SH-SY5Y (cell line): ENCODE results near the gene ADAMTS2.

ENCODE experiments used
- GATA2 ChIP-seq: IDR thresholded peaks from 2 replicates; pipeline ENCODE4 v1.6.1; 2011; ENCODE audit warnings: mild to moderate bottlenecking, low read depth, low read length
- GATA3 ChIP-seq: IDR thresholded peaks from 2 replicates; pipeline ENCODE4 v1.6.1; 2011; ENCODE audit warnings: low read depth, mild to moderate bottlenecking, low read length, moderate library complexity

GRCh38 chr5:179280095-179280490 is 65.2 kb downstream of the ADAMTS2 start:
- TF ChIP-seq GATA3 (no peak), GATA2 (no peak)
